ENCODE data around the gene HYAL4.
A peak's percentile ranks its signal among the peaks of the same experiment; 100 is the strongest.

The HYAL4 gene

GRCh38 chr7:123863461-123863860 is 18.5 kb downstream of the HYAL4 start:
- DNase-seq (ENCODE audit: low read depth), result no peak
- H3K4me3 ChIP-seq (ENCODE audit: control insufficient read depth, low read depth, low read length), result no peak overlapping the region
- TF ChIP-seq CTCF (conservative IDR thresholded peaks at IDR 0.05; ENCODE audit: control insufficient read depth, insufficient read depth, low read depth, low read length), result no peak

GRCh38 chr7:123864012-123864411 is 19.0 kb downstream of the HYAL4 start:
- no peak overlapping the region for H3K4me3 ChIP-seq (ENCODE audit: control insufficient read depth, low read depth, low read length)
- no peak for TF ChIP-seq CTCF (conservative IDR thresholded peaks at IDR 0.05; ENCODE audit: control insufficient read depth, insufficient read depth, low read depth, low read length)

GRCh38 chr7:123864436-123864835 is 19.5 kb downstream of the HYAL4 start:
- no peak for TF ChIP-seq CTCF (conservative IDR thresholded peaks at IDR 0.05; ENCODE audit: control insufficient read depth, insufficient read depth, low read depth, low read length)
- DNase-seq (ENCODE audit: low read depth), result no peak

More at GRCh38 chr7:123864012-123864411, 19.0 kb downstream of the HYAL4 start:
- DNase-seq (ENCODE audit: low read depth), result no peak

GRCh38 chr7:123864966-123865365 is 20.0 kb downstream of the HYAL4 start:
- TF ChIP-seq CTCF (conservative IDR thresholded peaks at IDR 0.05; ENCODE audit: control insufficient read depth, insufficient read depth, low read depth, low read length), result no peak
- no peak for DNase-seq (ENCODE audit: low read depth)
- H3K4me3 ChIP-seq (ENCODE audit: control insufficient read depth, low read depth, low read length), result no peak overlapping the region

More at GRCh38 chr7:123864436-123864835, 19.5 kb downstream of the HYAL4 start:
- H3K4me3 ChIP-seq (ENCODE audit: control insufficient read depth, low read depth, low read length), result no peak overlapping the region

- DNase-seq (ENCODE audit: low read depth), result peak; percentile 72
- no peak overlapping the region for H3K4me3 ChIP-seq (ENCODE audit: control insufficient read depth, low read depth, low read length)
- TF ChIP-seq CTCF (conservative IDR thresholded peaks at IDR 0.05; ENCODE audit: control insufficient read depth, insufficient read depth, low read depth, low read length), result peak; percentile 65
These were observed 20.6 kb downstream of the HYAL4 start for GRCh38 chr7:123865517-123866117.

GRCh38 chr7:123867225-123867624 is 22.3 kb downstream of the HYAL4 start:
- TF ChIP-seq CTCF (conservative IDR thresholded peaks at IDR 0.05; ENCODE audit: control insufficient read depth, insufficient read depth, low read depth, low read length), result no peak
- H3K4me3 ChIP-seq (ENCODE audit: control insufficient read depth, low read depth, low read length), result no peak overlapping the region
- DNase-seq (ENCODE audit: low read depth), result peak; percentile 28

All from fibroblast of mammary gland (primary cell).